DMS53 (cell line): ENCODE measurements around the gene RAP2B.
"Not testable (repeated sequence)": the region's sequence is repeated elsewhere in the genome, so short reads cannot be mapped to it uniquely, and the experiment has no call there.

Experiments used
- DNase-seq: peaks from one replicate; lab custom pipeline; 2025; lab: John Stamatoyannopoulos, UW

RAP2B gene

DNA sequence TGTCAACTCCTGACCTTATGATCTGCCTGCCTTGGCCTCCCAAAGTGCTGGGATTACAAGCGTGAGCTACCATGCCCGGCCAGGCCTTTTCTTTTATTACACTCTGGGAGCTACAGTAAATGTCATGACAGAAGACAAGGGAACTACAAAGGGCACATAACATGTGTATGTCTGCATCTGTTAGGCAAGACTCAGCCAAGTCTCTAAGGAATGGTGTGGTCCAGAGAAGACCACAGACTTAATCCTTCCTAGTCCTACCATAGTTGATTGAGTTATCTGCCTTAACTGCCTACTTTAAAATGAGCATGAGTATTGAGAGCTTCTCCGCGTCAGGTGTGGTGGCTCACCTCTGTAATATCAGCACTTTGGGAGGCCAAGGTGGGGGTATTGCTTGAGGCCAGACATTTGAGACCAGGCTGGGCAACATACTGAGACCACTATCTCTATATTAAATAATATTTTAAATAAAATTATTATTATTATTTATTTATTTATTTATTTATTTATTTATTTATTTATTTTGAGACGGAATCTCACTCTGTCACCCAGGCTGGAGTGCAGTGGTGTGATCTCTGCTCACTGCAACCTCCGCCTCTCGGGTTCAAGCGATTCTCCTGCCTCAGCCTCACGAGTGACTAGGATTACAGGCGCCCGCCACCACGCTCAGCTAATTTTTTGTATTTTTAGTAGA lies 31.9 kb downstream of the RAP2B start:
- not testable (repeated sequence) for DNase-seq

- DNase-seq, result no peak
These were observed 33.4 kb downstream of the RAP2B start for GRCh38 chr3:153195349-153195879.

- no peak for DNase-seq
These were observed 47.6 kb downstream of the RAP2B start for GRCh38 chr3:153209596-153209995.

DNA sequence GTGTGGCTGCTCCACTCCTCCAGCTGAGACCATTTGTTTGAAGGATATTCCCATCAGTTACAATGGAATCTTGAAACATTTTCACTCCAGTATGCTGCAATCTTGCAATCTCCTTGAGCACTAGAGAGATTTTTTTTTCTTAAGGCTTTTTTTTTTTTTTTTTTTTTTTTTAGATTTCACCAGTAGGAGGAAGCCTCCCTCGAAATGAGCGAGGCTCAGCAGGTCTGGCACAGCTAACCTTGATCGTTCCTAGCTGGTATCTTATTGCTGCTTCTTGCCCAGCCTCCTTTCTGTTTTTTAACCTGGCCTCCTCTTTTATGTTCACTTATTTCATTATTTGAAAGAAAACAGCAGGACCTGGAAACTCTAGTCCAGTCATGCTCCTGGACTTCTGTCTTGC lies 48.1 kb downstream of the RAP2B start:
- DNase-seq, result no peak

DNA sequence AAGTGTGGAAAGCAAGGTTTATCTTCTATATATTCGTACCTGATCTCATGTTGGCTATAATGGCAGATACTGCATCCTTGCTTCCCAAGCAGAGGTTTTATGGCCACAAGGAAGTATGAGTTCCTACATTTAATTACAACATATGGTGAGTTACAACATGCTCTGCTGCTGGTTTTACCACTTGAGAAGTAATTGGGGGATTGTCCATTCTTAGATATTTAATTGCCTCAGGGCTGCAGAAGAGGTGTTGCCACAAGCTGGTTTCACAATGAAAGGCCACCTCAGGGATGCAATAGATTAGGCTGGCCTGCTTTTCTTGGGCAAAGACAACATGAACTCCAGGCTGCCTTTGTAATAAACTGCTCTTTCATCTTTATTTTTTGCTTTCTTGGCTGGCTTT lies 48.6 kb downstream of the RAP2B start:
- DNase-seq, result no peak

GRCh38 chr3:153215497-153215896 lies 53.5 kb downstream of the RAP2B start:
- DNase-seq, result no peak

DNA sequence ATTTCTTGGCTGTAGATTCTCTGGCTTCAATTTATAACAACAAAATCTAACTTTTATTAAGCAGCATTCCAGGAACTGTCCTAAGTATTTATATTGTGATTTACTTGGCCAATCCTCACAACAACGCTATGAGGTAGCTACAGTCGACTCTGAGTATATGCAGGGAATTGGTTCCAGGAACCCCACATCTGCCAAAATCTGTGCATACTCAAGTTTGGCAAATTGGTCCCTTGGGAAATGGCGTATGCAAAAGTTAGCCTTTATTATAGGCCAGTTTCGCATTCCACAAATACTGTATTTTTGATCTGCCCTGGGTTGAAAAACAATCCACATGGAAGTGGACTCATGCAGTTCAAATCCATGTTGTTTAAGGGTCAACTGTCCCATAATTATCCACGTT lies 53.9 kb downstream of the RAP2B start:
- DNase-seq, result no peak

- no peak for DNase-seq
These were observed 54.9 kb downstream of the RAP2B start for GRCh38 chr3:153216928-153217327.

DNA sequence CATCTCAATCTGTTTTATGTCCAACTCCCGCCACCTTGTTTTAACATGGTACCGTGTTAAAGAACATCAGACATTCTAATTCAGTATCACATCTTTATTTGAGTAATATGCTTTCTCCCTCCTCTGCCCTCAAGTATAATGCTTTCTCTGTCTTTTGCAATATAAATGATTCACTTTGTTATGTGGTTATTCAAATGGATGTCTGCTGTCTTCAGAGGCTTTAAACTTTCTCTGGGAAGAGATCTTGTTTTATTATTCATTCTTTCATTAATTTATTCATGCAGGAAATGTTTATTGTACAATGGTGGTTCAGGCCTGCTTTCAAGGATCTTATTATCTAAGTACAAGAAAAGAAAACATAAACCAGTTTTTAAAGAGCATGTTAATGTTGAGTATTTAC lies 57.1 kb downstream of the RAP2B start:
- DNase-seq, result no peak
